ENCODE data around the gene TBC1D4. TPM values are rescaled to one million over a fixed set of nuclear protein-coding genes. Genes with fewer than 3 reads are reported as not detected.

TBC1D4 gene
- total and polyA plus RNA-seq, 9 of the 15 experiments (the other 6 are each of a cell fraction or from before 2014, with no cell fraction given): 2.8 to 12.3 (median 7.0) TPM

GRCh38 chr13:75326173-75327134 lies 155.5 kb downstream of the TBC1D4 start (continued):
- TF ChIP-seq CC2D1A (IDR thresholded peaks at IDR 0.05) (peak; percentile 57; the same call in 1 of the 2 replicates), HMGXB4 (CRISPR knock-in tag; IDR thresholded peaks at IDR 0.05) (no peak), ZNF696 (CRISPR knock-in tag; conservative IDR thresholded peaks at IDR 0.05) (no peak), TRIM24 (IDR thresholded peaks at IDR 0.05) (peak; percentile 55 to 72; a peak in 3 of 4 replicates), NBN (IDR thresholded peaks at IDR 0.05; ENCODE audit: low read depth) (no peak), CHAMP1 (IDR thresholded peaks at IDR 0.05) (0 out of 2 replicates have a peak, but pooled peaks have one; percentile 28), SMARCA5 (IDR thresholded peaks at IDR 0.05) (no peak), DACH1 (IDR thresholded peaks at IDR 0.05; ENCODE audit: partially characterized antibody) (peak; percentile 32), ARID4B (CRISPR knock-in tag; IDR thresholded peaks at IDR 0.05) (no peak), BHLHE40 (IDR thresholded peaks at IDR 0.05; ENCODE audit: low read length) (no peak), ESRRB (CRISPR knock-in tag; IDR thresholded peaks at IDR 0.05; ENCODE audit: borderline replicate concordance) (no peak), GABPA (tag; conservative IDR thresholded peaks at IDR 0.05; ENCODE audit: low read depth) (no peak), GATAD2B (IDR thresholded peaks at IDR 0.05; ENCODE audit: borderline replicate concordance) (peak; percentile 75; the same call in 1 of the 2 replicates), HMG20A (CRISPR knock-in tag; conservative IDR thresholded peaks at IDR 0.05) (0 out of 2 replicates have a peak, but pooled peaks have one; percentile 39), FOXA3 (CRISPR knock-in tag; conservative IDR thresholded peaks at IDR 0.05 in 1 of 2, IDR thresholded peaks at IDR 0.05 in 1 of 2) (no peak), MAFG (tag; conservative IDR thresholded peaks at IDR 0.05) (peak; percentile 40)

Measured in K562 (cell line).